Left ventricle myocardium superior (tissue), 1 donor: ENCODE results near the gene SLC2A4RG. TPM values are rescaled to one million over a fixed set of nuclear protein-coding genes. Genes with fewer than 3 reads are reported as not detected.

Experiments used
- ATAC-seq: fragments of 200-7000 bp; cut with Tn5 transposase; one replicate; pipeline ENCODE4 v1.9.1; 2020; ENCODE audit warnings: mild to moderate bottlenecking, moderate library complexity
- DNase-seq: peaks from one replicate; pipeline ENCODE4 v3.0.0-alpha.2; 2020
- intact Hi-C: fragments of 100-400 bp; cut with micrococcal nuclease; formaldehyde crosslinking; loops from one replicate; pipeline ENCODE4 v1.11.0; 2022
- total RNA-seq: library from RNA; stranded (reverse); fragmentation: NEBNext Ultra II Directional; extraction: Animal tissue kit (Norgen Biotek cat#: 25700); gene quantifications from one replicate; pipeline ENCODE4 v1.2.1, GENCODE V29; 2021
- donor health status: DM: no; HTN: yes; CAD: no; lungs with severe emphysema.

SLC2A4RG gene
- total RNA-seq, 1 donor from 2014 or later, result 104 TPM

DNA sequence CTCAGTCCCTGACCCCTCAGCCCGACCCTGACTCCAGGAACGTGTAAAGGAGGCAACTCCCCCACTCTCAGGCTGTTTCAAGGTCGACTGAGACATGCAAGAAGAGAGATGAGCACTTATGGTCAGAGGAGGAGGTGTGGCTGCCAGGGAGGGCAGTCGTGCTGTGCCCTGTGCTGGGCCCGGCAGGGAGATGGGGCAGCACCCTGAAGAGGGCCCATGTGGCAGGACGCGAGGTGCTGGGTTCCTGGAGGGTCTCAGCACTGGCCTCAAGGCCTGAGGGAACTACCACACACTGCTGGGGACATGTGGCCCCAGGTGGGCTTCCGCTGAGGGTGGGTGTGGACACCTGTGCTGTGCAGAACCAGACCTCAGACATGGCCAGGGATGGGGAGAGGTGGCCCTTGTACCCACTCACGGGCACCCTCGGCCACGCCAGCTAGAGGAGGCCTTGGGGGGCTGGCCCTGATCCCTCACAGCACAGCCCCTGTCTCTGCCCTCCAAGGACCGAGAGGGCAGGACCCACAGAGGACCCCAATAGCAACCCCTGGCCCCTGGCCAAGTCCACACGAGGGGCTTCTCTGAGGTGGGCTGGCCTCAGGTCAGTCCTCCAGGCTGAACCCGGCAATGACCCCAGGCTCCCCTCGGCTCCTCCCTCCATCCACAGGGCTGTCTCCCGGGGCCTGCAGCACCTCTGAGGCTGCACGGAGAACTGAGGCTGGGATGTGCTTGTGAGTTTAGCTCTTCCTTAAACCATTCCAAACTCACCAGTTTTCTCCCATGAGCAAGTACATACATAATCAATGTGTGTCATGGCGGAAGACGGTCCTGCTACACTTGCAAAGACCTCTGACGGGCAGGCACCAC, 8.7 kb downstream of the SLC2A4RG start:
- ATAC-seq, result peak; percentile 33

DNA sequence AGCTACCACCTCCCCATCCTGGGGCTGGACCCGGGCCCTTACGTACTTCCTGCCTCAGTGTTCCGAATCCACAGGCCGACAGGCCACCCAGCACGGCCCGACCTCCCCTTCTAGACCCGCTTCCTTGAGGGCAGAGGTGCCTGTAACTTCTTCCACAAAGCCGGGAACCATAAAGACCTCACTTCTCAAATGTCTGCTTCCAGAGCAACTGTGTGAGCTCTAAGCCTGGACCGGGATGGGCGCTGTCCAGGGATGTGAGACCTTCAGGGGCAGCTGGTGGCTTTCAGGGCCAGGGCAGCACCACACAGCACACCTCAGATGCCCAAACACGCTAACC, 9.3 kb downstream of the SLC2A4RG start:
- no peak for DNase-seq
- intact Hi-C loops, result no loop called here

More for the DNA sequence above, 8.7 kb downstream of the SLC2A4RG start:
- no peak for DNase-seq
- intact Hi-C loops, result no loop called here

DNA sequence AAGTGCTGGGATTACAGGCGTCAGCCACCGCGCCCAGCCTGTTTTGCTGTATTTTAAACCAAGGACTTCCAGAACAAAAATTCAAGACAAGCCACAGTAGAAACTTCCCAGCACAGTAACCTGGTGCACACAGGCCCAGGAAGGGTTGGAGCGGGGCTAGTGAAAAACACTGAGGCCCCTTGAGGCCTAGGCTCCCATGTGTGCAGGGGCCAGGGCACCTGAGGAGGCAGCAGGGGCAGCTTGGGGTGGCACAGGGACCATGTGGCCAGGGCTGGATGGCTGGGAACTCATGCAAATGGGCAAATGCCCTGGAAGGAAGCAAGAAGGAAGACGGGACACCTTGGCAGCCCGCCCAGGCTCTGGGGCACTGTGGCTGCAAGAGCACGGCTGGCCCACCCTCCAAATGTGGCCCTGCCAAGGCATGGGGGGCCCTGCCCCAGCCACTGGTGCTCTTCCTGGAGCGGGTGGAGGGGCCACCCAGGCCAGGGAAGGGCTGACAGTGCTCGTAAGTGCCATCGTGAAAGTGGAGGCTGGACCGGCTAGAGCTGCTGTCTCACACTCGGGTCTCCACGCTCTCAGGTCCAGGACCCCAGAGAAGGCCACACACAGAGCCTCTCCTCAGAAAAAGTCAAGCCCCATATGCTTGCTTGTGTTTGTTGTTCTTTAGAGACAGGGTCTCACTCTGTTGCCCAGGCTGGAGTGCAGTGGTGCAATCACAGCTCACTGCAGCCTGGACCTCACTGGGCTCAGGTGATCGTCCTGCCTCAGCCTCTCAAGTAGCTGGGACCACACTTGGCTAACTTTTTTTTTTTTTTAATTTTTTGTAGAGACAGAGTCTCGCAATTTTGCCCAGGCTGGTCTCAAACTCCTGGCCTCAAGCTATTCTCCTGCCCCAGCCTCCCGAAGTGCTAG, 10.3 kb downstream of the SLC2A4RG start:
- intact Hi-C loops, result no loop called here
- no peak for ATAC-seq
- DNase-seq, result no peak

More for the DNA sequence above, 9.3 kb downstream of the SLC2A4RG start:
- ATAC-seq, result no peak

DNA sequence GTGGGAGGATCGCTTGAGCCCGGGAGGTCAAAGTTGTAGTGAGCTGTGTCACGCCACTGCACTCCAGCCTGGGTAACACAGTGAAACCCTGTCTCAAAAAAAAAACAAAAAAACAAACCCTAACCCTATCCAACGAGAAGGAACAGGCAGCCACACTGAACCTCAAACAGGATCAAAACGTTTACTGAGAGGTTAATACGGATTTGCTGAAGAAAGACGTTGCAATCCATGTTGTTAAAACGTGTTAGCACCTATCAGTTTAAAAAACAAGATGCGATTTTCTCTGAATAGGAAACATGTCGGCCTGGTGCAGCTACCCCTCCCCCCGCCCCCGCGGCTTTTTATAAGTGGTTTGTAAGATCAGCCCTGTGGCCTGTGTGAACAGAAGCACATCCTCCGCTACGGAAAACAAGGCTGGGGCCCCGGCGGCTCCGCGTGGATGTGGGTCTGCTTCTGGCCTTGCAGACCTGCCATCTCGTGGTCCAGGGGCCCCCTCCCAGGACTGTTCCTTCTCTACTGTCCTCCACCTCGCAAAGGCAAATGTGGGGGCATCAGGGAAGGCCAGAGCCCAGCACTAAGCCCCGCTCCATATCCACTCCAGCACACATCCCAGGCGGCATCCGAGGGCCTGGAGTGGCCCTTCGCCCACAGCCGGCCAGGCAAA, 11.4 kb downstream of the SLC2A4RG start:
- intact Hi-C loops, result no loop called here
- DNase-seq (no peak), ATAC-seq (no peak)

DNA sequence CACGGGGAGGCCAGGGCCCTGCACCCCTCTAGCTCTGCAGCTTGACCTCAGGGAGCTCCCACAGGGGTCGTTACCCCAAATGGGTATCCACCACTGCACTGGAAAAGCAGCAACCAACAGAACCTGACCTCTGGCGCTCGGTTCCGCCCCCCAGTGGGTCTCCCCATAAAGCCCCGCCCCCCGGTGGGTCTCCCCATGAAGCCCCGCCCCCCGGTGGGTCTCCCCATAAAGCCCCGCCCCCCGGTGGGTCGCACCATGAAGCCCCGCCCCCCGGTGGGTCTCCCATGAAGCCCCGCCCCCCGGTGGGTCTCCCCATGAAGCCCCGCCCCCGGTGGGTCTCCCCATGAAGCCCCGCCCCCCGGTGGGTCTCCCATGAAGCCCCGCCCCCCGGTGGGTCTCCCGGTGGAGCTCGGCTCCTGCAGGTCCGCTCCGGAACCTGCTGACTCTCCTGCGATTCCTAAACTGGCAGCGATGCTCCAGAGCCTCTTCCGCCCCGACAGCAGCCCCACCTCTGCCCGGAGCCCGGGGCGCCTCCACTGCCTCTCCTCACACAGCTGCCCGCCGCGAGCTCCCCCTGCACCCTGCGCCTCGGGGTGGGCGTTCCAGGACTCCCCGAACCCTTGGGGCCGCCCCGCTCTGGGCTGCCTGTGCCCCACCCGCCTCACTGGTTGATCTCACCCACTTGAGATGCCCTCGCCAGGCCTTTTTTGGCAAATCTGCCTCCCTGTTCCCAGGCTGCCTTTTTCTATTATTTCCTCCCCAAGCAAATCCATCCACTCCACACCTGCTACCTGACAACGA, 12.1 kb downstream of the SLC2A4RG start:
- intact Hi-C loops, result no loop called here
- ATAC-seq (no peak), DNase-seq (no peak)

DNA sequence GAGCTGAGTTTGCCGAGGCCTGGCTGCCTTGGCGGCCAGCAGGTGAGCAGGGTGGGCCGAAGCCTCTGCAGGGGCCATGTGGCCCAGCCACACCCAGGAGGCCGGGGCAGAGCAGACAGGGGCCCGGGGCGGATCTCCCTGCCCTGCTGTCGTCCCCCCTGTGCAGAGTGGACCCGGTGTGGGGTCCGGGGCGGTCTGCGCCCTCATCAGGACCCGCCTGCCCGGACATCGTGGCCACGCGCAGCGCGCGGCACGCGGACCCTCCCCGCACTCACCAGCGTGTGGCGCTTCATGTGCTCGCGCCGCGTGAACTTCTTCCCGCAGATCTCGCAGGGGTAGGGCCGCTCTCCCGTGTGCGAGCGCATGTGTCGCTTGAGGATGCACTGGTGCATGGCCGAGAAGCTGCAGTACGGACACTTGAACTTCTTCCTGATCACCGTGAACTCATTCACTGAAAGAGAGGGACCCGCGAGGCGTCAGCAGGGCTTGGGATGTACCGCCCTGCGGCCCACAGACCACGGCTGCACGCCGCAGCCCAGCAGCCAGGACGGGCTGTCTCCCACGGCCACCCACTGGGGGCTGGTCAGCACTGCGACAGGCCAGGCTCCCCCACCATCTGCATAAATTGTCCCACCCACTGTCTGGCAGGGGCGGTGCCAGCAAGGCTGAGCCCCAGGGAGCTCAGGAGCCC, 13.0 kb downstream of the SLC2A4RG start:
- intact Hi-C loops, result no loop called here
- DNase-seq, result no peak
- no peak for ATAC-seq

DNA sequence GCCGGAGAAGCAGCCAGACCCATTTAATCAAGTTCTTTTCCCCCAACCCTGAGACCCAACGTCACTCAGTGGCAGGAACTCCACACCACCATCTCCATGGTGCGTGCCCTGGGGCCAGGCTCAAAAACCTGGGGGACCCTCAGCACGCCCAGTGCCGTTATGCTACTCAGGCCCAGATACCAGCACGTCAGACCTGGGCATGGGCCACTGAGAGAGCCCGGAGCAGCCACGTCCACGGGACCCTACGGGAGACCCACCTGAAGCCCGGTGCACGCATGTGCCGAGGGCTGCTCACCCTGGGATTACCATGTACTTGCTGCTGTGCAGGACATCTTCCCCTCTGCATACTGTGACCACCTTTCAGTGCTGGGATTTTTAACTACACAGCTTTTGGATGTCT, 13.8 kb downstream of the SLC2A4RG start:
- DNase-seq, result no peak
- intact Hi-C loops, result no loop called here

DNA sequence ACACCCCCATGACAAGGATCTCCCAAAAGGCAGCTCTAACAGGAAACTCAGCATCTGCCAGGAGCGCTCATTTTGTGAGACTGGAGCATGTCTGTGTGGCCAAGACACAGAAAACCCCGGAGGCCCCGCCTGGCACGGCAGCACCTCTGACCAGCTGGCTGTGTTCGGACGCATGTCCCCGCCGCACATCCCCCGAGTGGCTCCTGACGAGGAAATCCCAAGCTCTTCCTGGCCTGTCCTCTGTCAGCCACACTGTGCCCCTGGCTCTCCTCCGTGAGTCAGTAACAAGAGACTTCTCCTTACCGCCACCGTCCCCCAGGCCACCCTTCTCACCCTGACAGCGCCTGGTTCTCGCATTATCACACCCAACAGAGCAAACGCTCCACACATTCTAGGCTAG, 14.4 kb downstream of the SLC2A4RG start:
- DNase-seq (no peak), ATAC-seq (peak; percentile 22)
- intact Hi-C loops, result no loop called here

More for the DNA sequence above, 13.8 kb downstream of the SLC2A4RG start:
- no peak for ATAC-seq

DNA sequence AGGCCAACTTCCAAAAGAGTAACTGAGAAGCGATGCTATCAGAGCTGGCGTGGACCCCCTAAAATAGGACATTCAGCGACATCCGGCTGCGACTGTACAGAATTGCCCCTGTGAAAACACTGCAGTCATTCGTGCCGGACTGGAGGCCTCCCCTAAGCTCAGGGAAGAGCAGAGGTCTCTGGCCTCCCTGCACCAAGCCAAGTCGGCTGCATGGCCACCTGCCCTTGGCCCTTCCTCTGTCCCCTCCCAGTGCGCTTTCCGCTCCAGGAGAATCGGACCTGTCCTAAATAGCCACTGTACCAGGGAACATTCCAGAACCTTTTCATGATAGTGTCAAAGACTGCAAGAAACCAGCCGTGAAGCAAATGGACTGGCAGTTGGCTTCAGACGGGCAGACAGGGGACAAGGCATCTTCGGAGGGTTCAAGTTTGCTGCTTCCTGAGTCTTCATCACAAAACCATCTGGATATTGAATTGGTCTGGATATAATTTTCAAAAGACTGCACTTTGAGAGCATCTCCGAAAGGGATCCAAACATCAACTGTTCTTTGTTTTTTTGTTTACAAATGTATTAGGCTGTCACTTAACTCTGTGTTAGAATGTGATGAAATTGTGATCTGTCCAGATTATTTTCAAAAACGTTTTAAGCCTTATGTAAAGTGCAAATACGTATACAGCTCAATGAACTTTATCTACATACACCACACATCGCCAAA, 16.5 kb downstream of the SLC2A4RG start:
- intact Hi-C loops, result no loop called here
- ATAC-seq, result no peak
- DNase-seq, result no peak

DNA sequence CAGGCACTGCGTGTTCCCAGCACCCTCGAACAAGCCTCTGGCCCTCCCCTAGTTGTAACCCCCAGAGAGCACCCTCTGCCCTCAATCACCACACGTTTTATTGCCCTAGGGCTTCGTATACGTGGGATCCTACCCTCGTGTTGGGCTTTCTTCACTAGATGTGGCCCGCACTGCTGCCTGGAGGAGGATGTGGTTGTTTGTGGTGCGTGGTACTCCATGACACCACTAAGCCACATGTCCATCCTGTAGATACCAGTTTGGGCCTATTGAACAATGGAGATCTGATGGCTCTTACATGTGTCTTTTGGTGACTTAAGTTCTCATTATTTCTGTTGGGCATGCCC, 17.0 kb downstream of the SLC2A4RG start:
- intact Hi-C loops, result no loop called here
- ATAC-seq, result no peak
- DNase-seq, result no peak

DNA sequence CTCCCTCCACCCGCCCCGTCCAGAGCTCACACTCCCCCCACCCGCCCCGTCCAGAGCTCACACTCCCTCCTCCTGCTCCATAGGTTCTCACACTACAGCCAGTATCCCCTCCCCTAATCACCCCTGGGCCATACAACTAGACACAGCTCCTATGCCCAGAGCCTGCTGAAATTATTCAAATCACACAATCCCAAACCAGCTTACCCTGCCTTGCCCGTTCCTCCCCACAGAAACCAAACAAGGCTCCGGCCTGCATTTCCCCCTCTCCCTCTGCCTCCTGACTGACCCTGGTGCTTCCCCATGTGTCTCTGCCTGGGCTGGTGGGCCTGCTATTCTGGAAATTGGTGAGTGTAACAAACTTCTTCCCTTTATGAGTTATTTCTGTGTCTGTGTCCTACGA, 18.6 kb downstream of the SLC2A4RG start:
- intact Hi-C loops, result no loop called here
- no peak for DNase-seq
- no peak for ATAC-seq

DNA sequence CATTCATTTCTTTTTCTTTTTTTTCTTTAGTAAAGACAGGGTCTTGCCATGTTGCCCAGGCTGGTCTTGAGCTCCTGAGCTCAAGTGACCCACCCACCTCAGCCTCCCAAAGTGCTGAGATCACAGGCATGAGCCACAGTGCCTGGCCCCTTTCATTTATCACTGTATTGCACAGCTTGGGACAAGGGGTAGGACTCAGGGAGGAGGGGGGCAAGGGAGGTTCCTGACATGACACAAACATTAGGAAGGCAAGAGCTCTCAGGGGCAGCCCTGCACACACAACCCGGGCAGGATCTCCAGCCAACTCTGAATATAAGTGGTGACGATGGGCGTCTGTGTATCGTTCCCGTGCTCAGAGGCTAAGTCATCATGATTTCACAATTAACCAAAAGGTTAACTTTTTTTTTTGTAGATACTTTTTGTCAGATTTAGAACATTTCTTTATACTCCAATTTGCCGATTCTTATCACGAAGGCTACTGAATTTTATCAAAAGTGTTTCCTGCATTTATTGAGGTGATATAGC, 19.9 kb downstream of the SLC2A4RG start:
- intact Hi-C loops, result no loop called here
- DNase-seq, result no peak
- ATAC-seq, result no peak

DNA sequence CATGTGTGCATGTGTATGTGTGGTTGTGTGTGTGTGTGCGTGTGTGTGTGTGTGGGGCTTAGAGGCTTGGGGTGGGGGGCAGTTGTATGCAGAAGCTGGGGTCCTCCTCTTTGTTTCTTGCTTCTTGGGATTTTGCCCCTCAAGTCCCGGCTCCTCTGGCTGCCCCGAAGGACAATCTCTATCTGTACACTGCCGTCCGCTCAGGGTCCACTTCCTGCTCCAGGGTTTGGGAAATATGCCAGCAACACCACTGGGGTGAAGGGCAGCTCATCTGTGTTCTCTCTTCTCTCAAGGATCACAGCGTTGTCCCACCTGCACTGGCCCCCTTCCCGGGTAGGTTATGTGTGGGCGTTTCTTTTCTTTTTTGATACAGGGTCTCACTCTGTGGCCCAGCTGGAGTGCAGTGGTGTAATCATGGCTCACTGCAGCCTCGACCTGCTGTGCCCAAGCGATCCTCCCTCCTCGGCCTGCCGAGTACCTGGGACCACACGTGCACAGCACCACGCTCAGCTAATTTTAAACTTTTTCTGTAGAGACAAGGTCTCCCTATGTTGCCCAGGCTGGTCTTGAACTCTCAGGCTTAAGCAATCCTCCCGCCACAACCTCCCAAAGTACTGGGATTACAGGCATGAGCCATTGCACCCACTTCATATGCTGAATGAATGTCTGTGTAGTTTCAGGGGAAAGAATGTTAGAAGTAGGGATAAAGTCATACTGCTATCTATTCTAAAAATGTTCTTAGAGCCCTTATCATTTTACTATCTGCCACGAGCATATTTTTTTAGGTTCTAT, 25.7 kb downstream of the SLC2A4RG start:
- no peak for DNase-seq
- intact Hi-C loops, result no loop called here
- ATAC-seq, result no peak

DNA sequence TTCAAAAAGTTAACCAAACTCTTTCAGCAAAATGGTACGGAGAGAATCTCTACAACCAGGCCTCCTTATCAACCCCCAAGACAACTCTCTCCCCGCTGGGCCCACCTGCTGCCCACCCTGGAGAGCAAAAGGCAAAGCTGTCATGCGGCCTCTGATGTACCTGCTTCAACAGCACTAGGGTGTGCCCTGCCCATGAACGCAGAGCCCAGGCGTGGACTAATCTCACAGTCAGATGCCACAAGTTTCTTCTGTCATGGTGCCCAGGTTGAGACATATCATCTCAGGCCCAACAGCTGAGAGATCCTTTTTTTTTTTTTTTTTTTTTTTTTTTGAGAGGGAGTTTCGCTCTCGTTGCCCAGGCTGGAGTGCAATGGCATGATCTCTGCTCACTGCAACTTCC, 26.3 kb downstream of the SLC2A4RG start:
- DNase-seq (no peak), ATAC-seq (no peak)
- intact Hi-C loops, result no loop called here

DNA sequence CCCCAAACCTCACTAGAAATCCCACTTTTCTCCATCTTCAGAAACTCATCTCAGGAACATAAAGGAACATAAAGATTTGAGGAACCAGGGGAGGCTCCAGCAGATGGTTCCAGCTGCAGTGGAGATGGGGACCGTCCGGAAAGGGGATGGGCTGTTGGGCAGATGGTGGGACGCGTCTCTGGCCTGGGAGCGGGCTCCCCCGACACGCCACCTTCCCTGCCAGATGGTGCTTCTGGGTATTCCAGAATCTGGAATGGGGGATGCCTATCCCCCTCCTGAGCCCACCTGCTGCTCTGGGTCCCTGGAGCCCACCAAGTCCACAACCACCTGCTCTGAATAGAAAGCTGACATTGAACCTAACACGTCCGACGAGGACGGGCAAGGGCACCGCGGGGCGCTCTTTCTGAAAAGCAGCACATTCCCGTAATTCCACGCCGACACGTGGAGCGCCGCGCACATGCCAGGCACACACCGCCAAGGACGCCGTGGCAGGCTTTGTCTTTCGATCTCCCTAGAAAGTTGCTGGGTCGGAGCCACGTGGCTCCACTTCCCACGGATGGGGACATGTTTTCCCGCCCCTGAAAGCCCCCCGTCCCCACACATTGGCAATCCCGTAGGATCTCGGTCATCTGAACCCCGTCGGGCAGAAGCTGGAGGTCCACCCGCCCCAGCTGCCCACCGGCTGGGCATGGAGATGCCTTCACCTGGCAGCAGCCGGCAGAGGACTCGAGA, 27.3 kb downstream of the SLC2A4RG start:
- intact Hi-C loops, result no loop called here
- ATAC-seq (peak; percentile 8), DNase-seq (no peak)

DNA sequence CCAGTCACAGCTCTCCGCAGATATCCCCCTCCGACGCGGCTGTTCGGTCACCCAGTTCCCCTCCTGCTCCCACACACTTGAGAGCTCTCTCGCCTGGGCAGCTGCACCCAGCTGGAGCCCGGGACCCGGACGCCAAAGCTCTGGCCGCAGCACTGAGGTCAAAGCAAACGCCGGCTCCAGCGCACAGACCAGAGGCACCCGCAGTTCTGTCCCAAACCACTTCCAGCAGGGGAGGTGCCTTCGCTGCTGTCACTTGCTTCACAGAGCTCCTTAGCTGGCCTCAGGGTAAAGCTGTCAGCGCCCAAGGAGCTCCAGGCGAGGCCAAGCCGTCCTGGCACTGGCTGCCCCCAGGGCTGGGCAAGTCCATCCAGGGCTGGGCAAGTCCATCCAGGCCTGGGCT, 27.9 kb downstream of the SLC2A4RG start:
- peak; percentile 73 for ATAC-seq
- DNase-seq, result peak; percentile 70
- intact Hi-C loops, result no loop called here
